NT2/D1 (cell line): ENCODE data around the gene MYH1.

Experiments
- SUZ12 ChIP-seq: IDR thresholded peaks from 2 replicates; pipeline ENCODE4 v1.6.1; 2011; ENCODE audit not compliant: insufficient read length, insufficient read depth; ENCODE audit errors: extremely low read depth
- YY1 ChIP-seq: IDR thresholded peaks from 2 replicates; pipeline ENCODE4 v1.6.1; 2011; ENCODE audit not compliant: insufficient read length, insufficient read depth
- ZNF274 ChIP-seq: IDR thresholded peaks from 2 replicates; pipeline ENCODE4 v1.6.1; 2011; ENCODE audit warnings: mild to moderate bottlenecking, low read depth, low read length

DNA sequence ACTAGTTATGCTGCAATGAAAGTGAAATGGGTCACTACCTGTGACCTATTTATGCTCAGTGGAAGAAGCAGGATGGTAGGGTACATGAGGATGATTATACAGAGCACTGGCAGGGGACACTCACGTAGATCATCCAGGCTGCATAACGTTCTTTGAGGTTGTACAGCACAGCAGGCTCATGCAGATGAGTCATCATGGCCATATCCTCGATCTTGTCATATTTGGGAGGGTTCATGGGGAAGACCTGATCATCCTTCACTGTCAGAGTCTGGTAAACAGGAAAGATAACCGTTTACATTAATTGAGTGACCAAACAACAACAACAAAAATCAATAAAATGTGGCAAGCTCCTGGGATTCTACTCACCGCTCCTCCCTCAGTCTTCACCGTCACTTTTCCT lies 29.0 kb upstream of the MYH1 start:
- TF ChIP-seq ZNF274 = no peak
- no peak for TF ChIP-seq YY1
- TF ChIP-seq SUZ12 = no peak
